Caki2 (cell line): ENCODE measurements around the gene DNAJC21. TPM values are rescaled to one million over a fixed set of nuclear protein-coding genes. Genes with fewer than 3 reads are reported as not detected.
"Not testable (repeated sequence)": the region's sequence is repeated elsewhere in the genome, so short reads cannot be mapped to it uniquely, and the experiment has no call there.

Experiments
- DNase-seq: peaks from one replicate; pipeline ENCODE4 v3.0.0-alpha.2; 2015; ENCODE audit warnings: low read depth
- in situ Hi-C: cut with HindIII; loops from 2 replicates; pipeline ENCODE4 v1.10.0; 2016; ENCODE audit warnings: low sequenced_read_pairs, low pct_unique_long_range_greater_than_20kb, mixed read lengths
- total RNA-seq: library from RNA; depleted of rRNA; stranded (reverse); fragments of >200 nt; shearing (Covaris generic); gene quantifications from 2 replicates; pipeline ENCODE4 v1.2.3, GENCODE V29; 2014; ENCODE audit warnings: low replicate concordance

Gene DNAJC21
- total RNA-seq, 1 experiment from 2014 or later = 17.5 TPM

- in situ Hi-C loops = no loop called here
- peak; percentile 10 for DNase-seq
Observed at GRCh38 chr5:34959323-34959722, 30.0 kb downstream of the DNAJC21 start.

DNA sequence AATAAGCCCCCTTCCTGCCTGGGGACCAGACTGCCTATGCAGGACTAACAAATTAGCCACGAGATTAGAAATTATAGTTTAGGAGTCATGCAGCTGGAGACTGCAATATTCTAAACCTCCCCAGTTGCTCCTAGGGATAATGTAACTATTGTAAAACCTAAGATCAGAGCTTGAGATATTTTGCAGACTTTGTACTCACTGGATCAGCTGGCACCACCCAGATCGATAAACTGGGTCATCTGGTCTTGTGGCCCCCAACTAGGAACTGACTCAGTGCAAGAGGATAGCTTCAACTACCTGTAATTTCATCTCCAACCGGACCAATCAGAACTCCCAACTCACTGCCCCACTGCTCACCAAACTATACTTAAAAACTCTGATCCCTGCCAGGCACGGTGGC lies 38.2 kb downstream of the DNAJC21 start:
- in situ Hi-C loops = no loop called here
- DNase-seq = no peak

DNA sequence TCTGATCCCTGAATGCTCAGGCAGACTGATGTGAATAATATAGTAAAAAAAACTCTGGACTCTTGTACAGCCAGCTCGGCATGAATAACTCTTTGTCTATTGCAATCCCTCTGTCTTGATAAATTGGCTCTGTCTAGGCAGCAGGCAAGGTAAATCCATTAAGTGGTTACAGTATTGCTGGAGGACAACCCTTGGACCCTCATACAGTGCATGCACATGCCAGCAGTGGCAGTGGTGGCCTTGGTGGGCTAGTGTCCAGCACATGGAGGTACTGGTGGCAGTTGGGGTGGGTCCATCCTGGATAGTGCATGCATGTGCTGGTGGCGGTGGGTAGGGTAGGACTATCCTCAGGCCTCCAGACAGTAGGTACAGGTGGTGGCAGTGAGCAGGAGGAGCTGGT lies 38.9 kb downstream of the DNAJC21 start:
- in situ Hi-C loops = no loop called here
- no peak for DNase-seq

- no peak for DNase-seq
- in situ Hi-C loops = no loop called here
Observed at GRCh38 chr5:34970552-34970951, 41.2 kb downstream of the DNAJC21 start.

- in situ Hi-C loops, DNase-seq: not testable (repeated sequence)
Observed at GRCh38 chr5:34971655-34972054, 42.3 kb downstream of the DNAJC21 start.

DNA sequence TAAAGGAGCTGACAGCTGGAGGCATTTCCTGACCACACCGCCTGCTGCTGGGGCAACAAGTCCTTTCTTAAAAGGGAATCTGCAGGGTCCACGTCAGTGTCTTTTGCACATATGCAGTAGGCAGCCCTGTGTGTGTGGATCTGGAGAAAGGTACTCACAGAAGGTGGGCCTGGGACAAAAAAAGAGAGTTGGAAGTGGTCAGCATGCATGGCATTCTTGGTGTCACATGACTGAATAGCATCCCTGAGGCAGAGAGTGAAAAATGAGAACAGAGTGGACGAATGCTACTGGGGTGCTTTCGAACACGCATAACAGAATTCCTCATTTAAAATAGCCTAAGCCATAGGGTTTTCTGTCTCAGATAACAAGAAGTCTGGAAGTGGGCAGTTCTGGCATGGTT lies 47.0 kb downstream of the DNAJC21 start:
- in situ Hi-C loops = no loop called here
- DNase-seq = no peak

- no peak for DNase-seq
- in situ Hi-C loops = no loop called here
Observed at GRCh38 chr5:34977934-34978613, 48.7 kb downstream of the DNAJC21 start.

DNA sequence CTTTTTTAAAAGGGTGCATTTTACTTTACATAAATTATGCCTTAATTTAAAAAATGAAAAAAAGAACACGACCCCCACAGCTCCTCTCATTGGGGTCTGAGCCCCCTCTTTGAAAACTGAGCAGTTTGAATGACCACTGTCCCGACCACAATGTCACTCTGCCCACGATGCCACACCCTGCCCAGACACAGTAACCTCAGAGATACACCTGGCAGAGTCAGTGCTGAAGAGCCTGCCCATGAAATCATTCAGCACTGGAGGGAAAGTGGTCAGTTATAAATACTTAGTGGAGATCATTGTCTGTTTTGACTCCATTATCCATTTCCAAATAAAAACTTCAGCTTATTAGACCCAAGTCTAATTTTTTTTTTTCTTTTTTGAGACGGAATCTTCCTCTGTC lies 49.3 kb downstream of the DNAJC21 start:
- DNase-seq = no peak
- in situ Hi-C loops = no loop called here

GRCh38 chr5:34982823-34983222 lies 53.5 kb downstream of the DNAJC21 start:
- in situ Hi-C loops = no loop called here
- DNase-seq = no peak

- in situ Hi-C loops = no loop called here
- DNase-seq = no peak
Observed at GRCh38 chr5:34986965-34987364, 57.6 kb downstream of the DNAJC21 start.

DNA sequence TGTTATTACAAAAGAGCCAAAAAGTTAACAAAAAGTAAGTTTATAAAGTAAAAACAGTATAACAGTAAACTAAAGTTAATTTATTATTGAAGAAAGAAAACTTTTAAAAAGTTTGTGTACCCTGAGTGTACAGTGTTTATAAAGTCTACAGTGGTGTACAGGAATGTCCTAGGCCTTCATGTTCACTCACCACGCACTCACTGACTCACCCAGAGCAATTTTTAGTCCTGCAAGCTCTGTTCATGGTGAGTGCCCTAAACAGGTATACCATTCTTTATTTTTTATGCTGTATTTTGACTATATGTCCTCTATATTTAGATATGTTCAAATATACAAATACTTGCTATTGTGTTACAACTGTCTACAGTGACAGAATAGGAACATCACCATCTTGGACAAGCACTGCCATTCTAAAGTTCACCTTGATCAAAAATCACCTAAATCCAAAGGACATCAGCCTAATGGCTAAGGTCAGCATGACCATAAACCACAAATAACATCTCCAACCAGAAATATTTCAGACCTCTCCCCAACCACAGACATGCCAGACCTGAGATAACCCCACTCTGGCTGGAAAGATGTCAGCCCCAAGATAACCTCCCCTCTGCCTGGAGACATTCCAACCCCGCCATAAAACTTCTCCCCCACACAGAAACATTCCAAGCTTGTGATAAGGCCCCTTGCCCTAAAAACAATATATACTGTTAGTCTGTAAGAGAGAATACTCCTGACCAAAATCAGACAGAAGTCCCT lies 62.3 kb downstream of the DNAJC21 start:
- in situ Hi-C loops = no loop called here
- no peak for DNase-seq

- in situ Hi-C loops = no loop called here
- no peak for DNase-seq
Observed at GRCh38 chr5:34993951-34994350, 64.6 kb downstream of the DNAJC21 start.

- no peak for DNase-seq
- in situ Hi-C loops = no loop called here
Observed at GRCh38 chr5:34996261-34996660, 66.9 kb downstream of the DNAJC21 start.

DNA sequence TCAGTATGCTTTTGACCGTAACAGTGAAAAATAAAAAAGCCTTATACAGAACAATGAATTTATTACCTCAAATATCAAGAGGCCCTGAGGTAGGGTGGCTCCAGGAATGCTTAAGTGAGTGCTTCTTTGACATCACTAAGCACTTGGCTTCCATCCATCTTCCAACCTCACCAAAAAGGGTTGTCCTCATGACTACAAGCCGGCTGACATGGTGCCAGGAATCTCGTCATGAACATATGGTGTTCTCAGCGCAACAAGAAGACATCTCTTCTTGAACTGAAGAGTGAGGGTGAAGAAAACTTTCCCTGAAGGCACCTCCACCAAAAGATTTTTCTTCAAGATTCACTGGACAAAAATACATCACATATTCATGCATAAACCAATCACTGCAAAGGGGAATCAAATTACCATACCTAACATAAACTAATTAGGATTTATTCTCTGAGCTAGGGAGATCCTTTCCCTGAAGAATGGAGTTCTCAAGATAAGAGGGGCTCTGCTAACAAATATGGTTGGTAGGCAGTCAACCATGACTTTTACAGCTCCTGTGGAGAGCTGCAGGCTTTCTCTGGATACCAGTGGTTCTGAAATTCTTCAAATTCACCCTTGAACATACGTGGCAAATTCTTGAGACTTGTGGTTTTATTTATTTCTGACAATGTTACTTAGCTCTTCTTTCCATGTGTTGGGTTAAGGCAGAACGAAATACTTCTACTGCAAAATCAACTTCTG lies 68.9 kb downstream of the DNAJC21 start:
- in situ Hi-C loops = no loop called here

GRCh38 chr5:35001842-35002241 lies 72.5 kb downstream of the DNAJC21 start:
- in situ Hi-C loops = no loop called here
- DNase-seq = no peak

More for the DNA sequence above, 68.9 kb downstream of the DNAJC21 start:
- DNase-seq = no peak

DNA sequence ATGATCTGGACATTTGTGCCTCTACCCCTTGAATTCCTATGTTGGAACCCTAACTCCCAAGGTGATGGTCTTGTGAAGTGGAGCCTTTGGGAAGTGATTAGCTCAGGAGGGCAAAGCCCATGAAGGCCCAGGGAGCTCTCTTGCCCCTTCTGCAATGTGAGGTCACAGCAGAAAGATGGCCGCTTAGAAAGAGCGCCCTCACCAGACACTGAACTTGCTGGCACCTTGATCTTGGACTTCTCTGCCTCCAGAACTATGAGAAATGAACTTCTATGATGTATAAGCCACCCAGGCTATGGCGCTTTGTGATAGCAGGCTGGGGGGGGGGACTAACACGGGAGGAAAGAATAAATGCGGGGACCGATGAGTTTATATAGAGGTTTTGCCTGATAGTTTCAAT lies 73.1 kb downstream of the DNAJC21 start:
- in situ Hi-C loops = no loop called here
- no peak for DNase-seq

GRCh38 chr5:35003018-35003957 lies 73.9 kb downstream of the DNAJC21 start:
- in situ Hi-C loops = no loop called here

DNA sequence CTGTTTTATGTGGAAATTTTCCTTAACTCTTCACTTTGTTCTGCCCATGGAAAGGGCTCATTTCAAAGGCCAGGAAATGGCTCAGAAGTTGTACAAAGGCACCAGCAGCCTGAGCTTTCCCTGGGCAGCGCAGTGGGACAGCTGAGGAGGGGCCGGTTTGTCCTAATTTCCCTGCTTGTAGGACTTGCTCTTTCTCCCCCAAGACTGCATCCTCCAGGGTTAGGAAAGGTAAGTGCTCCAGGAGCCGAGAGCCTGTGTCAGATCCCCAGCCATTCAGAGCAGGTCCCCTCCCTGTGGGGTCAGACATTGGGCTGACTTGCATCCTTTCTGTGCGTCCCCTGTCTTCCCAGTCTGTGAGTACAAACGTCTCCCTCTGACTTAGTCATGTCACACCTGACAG lies 74.8 kb downstream of the DNAJC21 start:
- in situ Hi-C loops = no loop called here
- DNase-seq = no peak

More at GRCh38 chr5:35003018-35003957, 73.9 kb downstream of the DNAJC21 start:
- peak; percentile 54 for DNase-seq
